ENCODE results near the gene RSPO4.
"Not testable (repeated sequence)": the region's sequence is repeated elsewhere in the genome, so short reads cannot be mapped to it uniquely, and the experiment has no call there.

Gene RSPO4

GRCh38 chr20:1001911-1002681 lies at the start of gene RSPO4:
RSPO4 (minus strand) TSS chr20:1002311; CDS start chr20:1002164, 147 bp downstream.
- no peak for DNase-seq

GRCh38 chr20:1050440-1050839 lies 48.3 kb upstream of the RSPO4 start:
- DNase-seq, result no peak

- DNase-seq, result no peak
These were observed 43.8 kb upstream of the RSPO4 start for GRCh38 chr20:1045860-1046418.

- no peak for DNase-seq
These were observed 39.8 kb upstream of the RSPO4 start for GRCh38 chr20:1041845-1042390.

GRCh38 chr20:1038205-1038604 lies 36.1 kb upstream of the RSPO4 start:
- DNase-seq, result no peak

- no peak for DNase-seq
These were observed 34.9 kb upstream of the RSPO4 start for GRCh38 chr20:1037039-1037438.

GRCh38 chr20:1035466-1035865 lies 33.4 kb upstream of the RSPO4 start:
- DNase-seq, result no peak

- no peak for DNase-seq
These were observed 32.3 kb upstream of the RSPO4 start for GRCh38 chr20:1034415-1034789.

- no peak for DNase-seq
These were observed 31.8 kb upstream of the RSPO4 start for GRCh38 chr20:1033751-1034414.

- DNase-seq, result no peak
These were observed 27.9 kb upstream of the RSPO4 start for GRCh38 chr20:1029980-1030379.

GRCh38 chr20:1026214-1026613 lies 24.1 kb upstream of the RSPO4 start:
- DNase-seq, result not testable (repeated sequence)

GRCh38 chr20:1022871-1023270 lies 20.8 kb upstream of the RSPO4 start:
- no peak for DNase-seq

GRCh38 chr20:1020614-1021013 lies 18.5 kb upstream of the RSPO4 start:
- DNase-seq, result no peak

GRCh38 chr20:1019344-1019743 lies 17.2 kb upstream of the RSPO4 start:
- no peak for DNase-seq

GRCh38 chr20:1017677-1018076 lies 15.6 kb upstream of the RSPO4 start:
- DNase-seq, result no peak

GRCh38 chr20:1015181-1015580 lies 13.1 kb upstream of the RSPO4 start:
- no peak for DNase-seq

- DNase-seq, result no peak
These were observed 12.4 kb upstream of the RSPO4 start for GRCh38 chr20:1014471-1014870.

GRCh38 chr20:1013566-1014340 lies 11.6 kb upstream of the RSPO4 start:
- no peak for DNase-seq

GRCh38 chr20:1012359-1013168 lies 10.5 kb upstream of the RSPO4 start:
- no peak for DNase-seq

GRCh38 chr20:1010659-1011058 lies 8.5 kb upstream of the RSPO4 start:
- DNase-seq, result no peak

- no peak for DNase-seq
These were observed 3.4 kb upstream of the RSPO4 start for GRCh38 chr20:1005452-1006027.

Data from NCI-H2081 treated with DMSO at 0.1 percent for 48 hours (cell line).